Measurements from ENCODE around the gene ERBB4. TPM values are rescaled to one million over a fixed set of nuclear protein-coding genes. Genes with fewer than 3 reads are reported as not detected.

Gene ERBB4
- total RNA-seq, 1 donor from 2014 or later: 9.2 TPM

DNA sequence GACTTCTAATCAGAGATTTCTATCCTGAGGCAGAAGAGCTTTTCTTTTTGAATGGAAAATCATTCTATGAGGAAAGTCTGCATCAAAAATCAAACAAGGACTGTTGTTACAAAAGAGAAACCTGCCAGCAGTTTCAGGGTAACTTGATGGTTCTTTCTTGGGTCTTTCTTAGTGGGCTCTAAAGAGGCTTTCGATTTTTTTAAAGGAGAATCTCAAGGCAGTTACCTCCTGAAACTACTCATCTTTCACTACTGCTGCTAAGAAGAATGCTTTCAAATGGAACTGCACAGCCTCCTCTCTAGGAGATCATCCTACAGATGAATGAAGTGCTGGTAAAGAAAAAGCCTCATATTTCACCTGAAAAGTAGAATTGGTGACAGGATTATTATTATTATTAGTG, 272.3 kb downstream of the ERBB4 start:
- no peaks in the 10 kb centered on the region for H3K4me1 Mint-ChIP-seq
- no peak for TF ChIP-seq CTCF (IDR thresholded peaks at IDR 0.05; ENCODE audit: unreplicated experiment)
- peaks cover 5% of the 10 kb centered on the region for H3K9me3 Mint-ChIP-seq
- DNase-seq (ENCODE audit: low spot score in 2 of 2, unreplicated experiment in 2 of 2): no peak
- no peak overlapping the region for H3K27ac Mint-ChIP-seq
- peaks cover 2% of the 10 kb centered on the region for H3K36me3 Mint-ChIP-seq
- no peak overlapping the region for H3K4me3 Mint-ChIP-seq
- no peaks in the 10 kb centered on the region for H3K27me3 Mint-ChIP-seq (ENCODE audit: low read depth)

DNA sequence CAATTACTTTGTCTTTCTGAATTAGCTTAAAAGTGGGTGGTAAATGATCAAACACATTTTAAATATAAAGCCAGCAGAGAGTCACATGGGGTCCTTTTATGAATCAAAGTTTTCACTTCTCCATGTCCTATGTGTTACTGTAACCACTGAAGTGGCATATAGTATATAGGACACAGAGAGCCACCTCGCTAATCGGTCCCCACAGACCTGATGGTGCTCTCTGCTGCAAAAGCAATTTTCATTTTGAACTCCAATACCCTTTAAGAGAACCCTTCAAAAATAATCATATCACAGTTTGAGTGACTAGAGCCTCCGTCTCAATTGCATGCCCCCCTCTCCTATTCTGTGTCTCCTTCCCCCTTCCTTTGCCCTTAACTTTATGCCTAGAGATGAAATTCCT, 272.8 kb downstream of the ERBB4 start:
- DNase-seq (ENCODE audit: low spot score in 2 of 2, unreplicated experiment in 2 of 2): no peak
- Mint-ChIP-seq H3K27ac (no peak overlapping the region), H3K4me3 (no peak overlapping the region), H3K36me3 (peaks cover 2% of the 10 kb centered on the region), H3K4me1 (no peaks in the 10 kb centered on the region), H3K27me3 (ENCODE audit: low read depth) (no peaks in the 10 kb centered on the region), H3K9me3 (peaks cover 5% of the 10 kb centered on the region)
- TF ChIP-seq CTCF (IDR thresholded peaks at IDR 0.05; ENCODE audit: unreplicated experiment): no peak

GRCh38 chr2:212264187-212264586, 274.4 kb downstream of the ERBB4 start:
- no peak for DNase-seq (ENCODE audit: low spot score in 2 of 2, unreplicated experiment in 2 of 2)
- no peak for TF ChIP-seq CTCF (IDR thresholded peaks at IDR 0.05; ENCODE audit: unreplicated experiment)
- Mint-ChIP-seq H3K36me3 (peaks cover 2% of the 10 kb centered on the region), H3K27me3 (ENCODE audit: low read depth) (no peaks in the 10 kb centered on the region), H3K4me1 (no peaks in the 10 kb centered on the region), H3K27ac (no peak overlapping the region), H3K9me3 (peaks cover 5% of the 10 kb centered on the region), H3K4me3 (no peak overlapping the region)

DNA sequence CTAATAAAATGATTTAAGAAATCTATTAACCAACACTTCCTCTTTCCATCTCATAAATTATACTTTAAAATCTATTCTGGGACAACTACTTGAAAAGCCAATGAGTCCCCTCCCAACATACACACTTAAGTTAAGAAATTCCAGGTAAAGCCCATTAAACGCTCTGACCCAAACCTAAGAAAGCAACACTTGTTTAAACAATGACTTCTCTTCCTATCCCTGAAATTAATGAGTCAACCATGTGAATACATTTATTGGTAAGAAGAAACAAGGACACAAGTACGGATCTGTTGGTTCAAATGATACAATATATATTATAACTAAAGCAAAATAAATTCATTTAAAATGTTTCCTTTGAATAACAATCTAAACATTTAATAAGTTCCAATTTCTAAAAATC, 279.4 kb downstream of the ERBB4 start:
- DNase-seq (ENCODE audit: low spot score in 2 of 2, unreplicated experiment in 2 of 2): no peak
- peaks cover 4% of the 10 kb centered on the region for H3K4me1 Mint-ChIP-seq
- peaks cover 5% of the 10 kb centered on the region for H3K9me3 Mint-ChIP-seq
- H3K27ac Mint-ChIP-seq: no peak overlapping the region
- TF ChIP-seq CTCF (IDR thresholded peaks at IDR 0.05; ENCODE audit: unreplicated experiment): no peak
- peaks cover 2% of the 10 kb centered on the region for H3K36me3 Mint-ChIP-seq
- H3K4me3 Mint-ChIP-seq: no peak overlapping the region
- no peaks in the 10 kb centered on the region for H3K27me3 Mint-ChIP-seq (ENCODE audit: low read depth)

GRCh38 chr2:212254339-212254738, 284.3 kb downstream of the ERBB4 start:
- H3K36me3 Mint-ChIP-seq: no peaks in the 10 kb centered on the region
- H3K9me3 Mint-ChIP-seq: no peaks in the 10 kb centered on the region
- no peak for TF ChIP-seq CTCF (IDR thresholded peaks at IDR 0.05; ENCODE audit: unreplicated experiment)
- peaks cover 6% of the 10 kb centered on the region for H3K4me1 Mint-ChIP-seq
- no peak for DNase-seq (ENCODE audit: low spot score in 2 of 2, unreplicated experiment in 2 of 2)
- no peak overlapping the region for H3K4me3 Mint-ChIP-seq
- H3K27ac Mint-ChIP-seq: peak overlapping the region; percentile 17
- no peaks in the 10 kb centered on the region for H3K27me3 Mint-ChIP-seq (ENCODE audit: low read depth)

- Mint-ChIP-seq H3K4me3 (no peak overlapping the region), H3K9me3 (no peaks in the 10 kb centered on the region), H3K27ac (no peak overlapping the region), H3K4me1 (peaks cover 4% of the 10 kb centered on the region), H3K36me3 (no peaks in the 10 kb centered on the region), H3K27me3 (ENCODE audit: low read depth) (no peaks in the 10 kb centered on the region)
- TF ChIP-seq CTCF (IDR thresholded peaks at IDR 0.05; ENCODE audit: unreplicated experiment): no peak
- no peak for DNase-seq (ENCODE audit: low spot score in 2 of 2, unreplicated experiment in 2 of 2)
Observed at GRCh38 chr2:212249451-212249850, 289.2 kb downstream of the ERBB4 start.
